WTC11 (cell line): ENCODE measurements around the gene TMPRSS3. TPM values are rescaled to one million over a fixed set of nuclear protein-coding genes. Genes with fewer than 3 reads are reported as not detected.
A peak's percentile ranks its signal among the peaks of the same experiment; 100 is the strongest.

Experiments
- ATAC-seq: fragments of 200-7000 bp; cut with Tn5 transposase; 2 replicates; pipeline ENCODE4 v1.10.0; 2021; ENCODE audit warnings: mild to moderate bottlenecking, moderate library complexity
- Bru-seq: library from RNA; stranded (reverse); fragments of 400-500 nt; gene quantifications from one replicate; lab custom pipeline; 2021; lab: Mats Ljungman, UMichigan
- CTCF ChIA-PET: fragments of 300-600 bp; sonication (Branson Sonifier 250); formaldehyde crosslinking; loops from one replicate; lab custom pipeline; 2021; ENCODE audit warnings: antibody characterized with exemption; lab: Charles Lee
- POLR2A ChIA-PET: fragments of 350-600 bp; sonication (Branson Sonifier 250); formaldehyde crosslinking; loops from one replicate; lab custom pipeline; 2021; ENCODE audit warnings: antibody characterized with exemption; lab: Charles Lee
- DNase-seq: peaks from one replicate; pipeline ENCODE4 v3.0.0; 2021; ENCODE audit warnings: low spot score
- H3K27ac Mint-ChIP-seq: 2 replicates; pipeline ENCODE4 v1.8.0; 2021; ENCODE audit warnings: mixed read lengths
- H3K27me3 Mint-ChIP-seq: 2 replicates; pipeline ENCODE4 v1.8.0; 2021; ENCODE audit warnings: low read depth, mild to moderate bottlenecking, moderate library complexity, mixed read lengths
- H3K36me3 Mint-ChIP-seq: 2 replicates; pipeline ENCODE4 v1.8.0; 2021; ENCODE audit warnings: mixed read lengths
- H3K4me1 Mint-ChIP-seq: 2 replicates; pipeline ENCODE4 v1.8.0; 2022; ENCODE audit warnings: mixed read lengths
- H3K4me3 Mint-ChIP-seq: 2 replicates; pipeline ENCODE4 v1.8.0; 2021; ENCODE audit warnings: mild to moderate bottlenecking, moderate library complexity, mixed read lengths
- H3K9me3 Mint-ChIP-seq: 2 replicates; pipeline ENCODE4 v1.8.0; 2021; ENCODE audit warnings: mixed read lengths
- ELF4 ChIP-seq: sonication (generic); formaldehyde crosslinking; IDR thresholded peaks from 2 replicates; pipeline ENCODE4 v1.8.1; 2022; ENCODE audit warnings: low read depth, mild to moderate bottlenecking, moderate library complexity, missing genetic modification reagents
- ETV6 ChIP-seq: sonication (generic); formaldehyde crosslinking; IDR thresholded peaks from 2 replicates; pipeline ENCODE4 v1.8.1; 2022; ENCODE audit warnings: mild to moderate bottlenecking, missing genetic modification reagents
- FOXP1 ChIP-seq: sonication (generic); formaldehyde crosslinking; IDR thresholded peaks from 2 replicates; pipeline ENCODE4 v1.8.0; 2022; ENCODE audit warnings: missing genetic modification reagents, mild to moderate bottlenecking, moderate library complexity, borderline replicate concordance
- NFYB ChIP-seq: sonication (generic); formaldehyde crosslinking; conservative IDR thresholded peaks from 2 replicates; pipeline ENCODE4 v1.8.0; 2022; ENCODE audit warnings: low read depth, missing genetic modification reagents
- RELA ChIP-seq: sonication (generic); formaldehyde crosslinking; IDR thresholded peaks from 2 replicates; pipeline ENCODE4 v1.8.1; 2022; ENCODE audit warnings: missing genetic modification reagents, mild to moderate bottlenecking, borderline replicate concordance
- SMAD4 ChIP-seq: sonication (generic); formaldehyde crosslinking; IDR thresholded peaks from 2 replicates; pipeline ENCODE4 v1.8.0; 2022; ENCODE audit warnings: mild to moderate bottlenecking, missing genetic modification reagents
- ZBTB21 ChIP-seq: sonication (generic); formaldehyde crosslinking; IDR thresholded peaks from 2 replicates; pipeline ENCODE4 v1.8.1; 2023; ENCODE audit warnings: mild to moderate bottlenecking, missing genetic modification reagents, borderline replicate concordance
- long read RNA-seq, 3 experiments: library from RNA in 1 of 3; library from capped mRNA in 1 of 3; library from polyadenylated mRNA in 1 of 3; unstranded in 2 of 3; stranded (forward) in 1 of 3; transcript quantifications; one replicate each; pipeline ENCODE4 v2.0.0, GENCODE V29; 2021
- total RNA-seq: library from RNA; stranded (reverse); gene quantifications from 3 replicates; pipeline ENCODE4 v1.2.3, GENCODE V29; 2021
- TF ChIP-seq, protein P1 (sequence below): sonication (generic); formaldehyde crosslinking; IDR thresholded peaks from 2 replicates; pipeline ENCODE4 v1.8.0; 2022; ENCODE audit warnings: mild to moderate bottlenecking, missing genetic modification reagents
- TF ChIP-seq, protein P2 (sequence below): sonication (generic); formaldehyde crosslinking; IDR thresholded peaks from 2 replicates; pipeline ENCODE4 v1.8.1; 2023; ENCODE audit warnings: mild to moderate bottlenecking, missing genetic modification reagents, moderate library complexity
- TF ChIP-seq, protein P3 (sequence below): sonication (generic); formaldehyde crosslinking; IDR thresholded peaks from 2 replicates; pipeline ENCODE4 v1.8.0; 2022; ENCODE audit warnings: missing genetic modification reagents
- TF ChIP-seq, protein P4 (sequence below): sonication (generic); formaldehyde crosslinking; IDR thresholded peaks from 2 replicates; pipeline ENCODE4 v1.8.1; 2022; ENCODE audit warnings: low read depth, missing genetic modification reagents, borderline replicate concordance
- TF ChIP-seq, protein P5 (sequence below): fragments of 200-600 bp; IDR thresholded peaks from 2 replicates; pipeline ENCODE4 v1.8.0; 2022; ENCODE audit warnings: antibody characterized with exemption
- TF ChIP-seq, protein P6 (sequence below): fragments of 250-450 bp; sonication (Bioruptor Pico); IDR thresholded peaks from 2 replicates; pipeline ENCODE4 v1.9.0; 2021; ENCODE audit warnings: mild to moderate bottlenecking
- TF ChIP-seq, protein P7 (sequence below): sonication (generic); formaldehyde crosslinking; IDR thresholded peaks from 2 replicates; pipeline ENCODE4 v1.8.1; 2022; ENCODE audit warnings: mild to moderate bottlenecking, moderate library complexity, missing genetic modification reagents

The TMPRSS3 gene
- total RNA-seq (0.25 to 0.39 TPM (median 0.27 TPM) in 3 replicates), Bru-seq, nascent RNA (percentile 7 among the genes with signal in this experiment)
- long read RNA-seq, experiment 1: 0 reads
- long read RNA-seq, experiment 2: 0 reads
- long read RNA-seq, experiment 3: 0 reads

DNA sequence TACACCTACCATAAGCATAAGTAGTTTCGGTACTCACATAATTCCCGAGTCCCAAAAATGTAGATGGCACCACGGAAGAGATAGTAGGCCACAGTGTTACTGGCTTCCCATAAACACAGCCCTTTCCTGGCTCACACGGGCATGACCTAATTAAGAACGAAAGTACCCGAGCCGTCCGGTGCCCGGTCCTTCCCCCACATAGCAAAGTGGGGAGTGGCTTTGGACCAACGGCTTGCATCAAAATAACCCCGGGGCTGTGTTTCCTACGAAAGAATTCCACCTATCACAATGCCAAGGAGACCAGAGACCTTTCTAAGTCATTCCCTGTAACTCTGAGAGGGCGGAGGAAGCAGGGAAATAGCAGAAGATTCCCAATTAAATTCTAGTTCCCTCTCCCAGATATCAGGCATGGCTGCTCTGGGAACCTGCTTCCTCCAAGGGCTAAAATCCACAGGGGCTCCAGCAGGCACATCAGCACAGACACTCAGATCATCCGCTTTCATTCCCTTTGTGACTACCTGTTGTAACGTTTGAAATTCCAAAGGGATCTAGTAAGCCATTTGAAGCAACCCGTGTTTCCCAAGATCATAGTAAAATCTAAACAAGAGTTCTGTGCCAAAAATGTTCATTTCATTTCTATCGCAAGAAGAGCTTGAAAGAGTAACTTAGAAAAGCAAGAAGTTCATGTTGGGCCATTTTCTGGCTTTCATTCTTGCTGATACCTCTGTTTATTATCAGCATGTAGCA is at the start of gene TMPRSS3:
TSS of gene TMPRSS3 (minus strand) at position 148 of the 747 bp plus-strand sequence. CDS start 635 bp downstream, outside the sequence.
- Mint-ChIP-seq H3K27me3 (peaks cover 8% of the 10 kb centered on the region; the same call in 1 of the 2 replicates), H3K9me3 (0 out of 2 replicates have a peak, but pooled peaks cover 2% of the 10 kb centered on the region), H3K36me3 (no peaks in the 10 kb centered on the region), H3K27ac (no peak within 1 kb of the TSS), H3K4me3 (no peak within 1 kb of the TSS), H3K4me1 (no peaks in the 10 kb centered on the region)
- CTCF ChIA-PET: interaction anchor here (1.2 kb wide), 1 partner anchor 16 kb away, joined by 3 read pairs; no protein-coding TSS in a partner anchor
- no peak for DNase-seq
- POLR2A ChIA-PET: no interaction called here
- TF ChIP-seq RELA (CRISPR knock-in tag): no peak
- TF ChIP-seq SMAD4: no peak
- TF ChIP-seq, protein P1, sequence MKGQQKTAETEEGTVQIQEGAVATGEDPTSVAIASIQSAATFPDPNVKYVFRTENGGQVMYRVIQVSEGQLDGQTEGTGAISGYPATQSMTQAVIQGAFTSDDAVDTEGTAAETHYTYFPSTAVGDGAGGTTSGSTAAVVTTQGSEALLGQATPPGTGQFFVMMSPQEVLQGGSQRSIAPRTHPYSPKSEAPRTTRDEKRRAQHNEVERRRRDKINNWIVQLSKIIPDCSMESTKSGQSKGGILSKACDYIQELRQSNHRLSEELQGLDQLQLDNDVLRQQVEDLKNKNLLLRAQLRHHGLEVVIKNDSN (CRISPR knock-in tag): no peak
- no peak for TF ChIP-seq ELF4 (CRISPR knock-in tag)
- TF ChIP-seq, protein P2, sequence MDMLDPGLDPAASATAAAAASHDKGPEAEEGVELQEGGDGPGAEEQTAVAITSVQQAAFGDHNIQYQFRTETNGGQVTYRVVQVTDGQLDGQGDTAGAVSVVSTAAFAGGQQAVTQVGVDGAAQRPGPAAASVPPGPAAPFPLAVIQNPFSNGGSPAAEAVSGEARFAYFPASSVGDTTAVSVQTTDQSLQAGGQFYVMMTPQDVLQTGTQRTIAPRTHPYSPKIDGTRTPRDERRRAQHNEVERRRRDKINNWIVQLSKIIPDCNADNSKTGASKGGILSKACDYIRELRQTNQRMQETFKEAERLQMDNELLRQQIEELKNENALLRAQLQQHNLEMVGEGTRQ: no peak
- TF ChIP-seq, protein P3, sequence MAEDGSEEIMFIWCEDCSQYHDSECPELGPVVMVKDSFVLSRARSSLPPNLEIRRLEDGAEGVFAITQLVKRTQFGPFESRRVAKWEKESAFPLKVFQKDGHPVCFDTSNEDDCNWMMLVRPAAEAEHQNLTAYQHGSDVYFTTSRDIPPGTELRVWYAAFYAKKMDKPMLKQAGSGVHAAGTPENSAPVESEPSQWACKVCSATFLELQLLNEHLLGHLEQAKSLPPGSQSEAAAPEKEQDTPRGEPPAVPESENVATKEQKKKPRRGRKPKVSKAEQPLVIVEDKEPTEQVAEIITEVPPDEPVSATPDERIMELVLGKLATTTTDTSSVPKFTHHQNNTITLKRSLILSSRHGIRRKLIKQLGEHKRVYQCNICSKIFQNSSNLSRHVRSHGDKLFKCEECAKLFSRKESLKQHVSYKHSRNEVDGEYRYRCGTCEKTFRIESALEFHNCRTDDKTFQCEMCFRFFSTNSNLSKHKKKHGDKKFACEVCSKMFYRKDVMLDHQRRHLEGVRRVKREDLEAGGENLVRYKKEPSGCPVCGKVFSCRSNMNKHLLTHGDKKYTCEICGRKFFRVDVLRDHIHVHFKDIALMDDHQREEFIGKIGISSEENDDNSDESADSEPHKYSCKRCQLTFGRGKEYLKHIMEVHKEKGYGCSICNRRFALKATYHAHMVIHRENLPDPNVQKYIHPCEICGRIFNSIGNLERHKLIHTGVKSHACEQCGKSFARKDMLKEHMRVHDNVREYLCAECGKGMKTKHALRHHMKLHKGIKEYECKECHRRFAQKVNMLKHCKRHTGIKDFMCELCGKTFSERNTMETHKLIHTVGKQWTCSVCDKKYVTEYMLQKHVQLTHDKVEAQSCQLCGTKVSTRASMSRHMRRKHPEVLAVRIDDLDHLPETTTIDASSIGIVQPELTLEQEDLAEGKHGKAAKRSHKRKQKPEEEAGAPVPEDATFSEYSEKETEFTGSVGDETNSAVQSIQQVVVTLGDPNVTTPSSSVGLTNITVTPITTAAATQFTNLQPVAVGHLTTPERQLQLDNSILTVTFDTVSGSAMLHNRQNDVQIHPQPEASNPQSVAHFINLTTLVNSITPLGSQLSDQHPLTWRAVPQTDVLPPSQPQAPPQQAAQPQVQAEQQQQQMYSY: no peak
- TF ChIP-seq, protein P4, sequence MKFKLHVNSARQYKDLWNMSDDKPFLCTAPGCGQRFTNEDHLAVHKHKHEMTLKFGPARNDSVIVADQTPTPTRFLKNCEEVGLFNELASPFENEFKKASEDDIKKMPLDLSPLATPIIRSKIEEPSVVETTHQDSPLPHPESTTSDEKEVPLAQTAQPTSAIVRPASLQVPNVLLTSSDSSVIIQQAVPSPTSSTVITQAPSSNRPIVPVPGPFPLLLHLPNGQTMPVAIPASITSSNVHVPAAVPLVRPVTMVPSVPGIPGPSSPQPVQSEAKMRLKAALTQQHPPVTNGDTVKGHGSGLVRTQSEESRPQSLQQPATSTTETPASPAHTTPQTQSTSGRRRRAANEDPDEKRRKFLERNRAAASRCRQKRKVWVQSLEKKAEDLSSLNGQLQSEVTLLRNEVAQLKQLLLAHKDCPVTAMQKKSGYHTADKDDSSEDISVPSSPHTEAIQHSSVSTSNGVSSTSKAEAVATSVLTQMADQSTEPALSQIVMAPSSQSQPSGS (CRISPR knock-in tag): no peak
- no peak for TF ChIP-seq ETV6 (CRISPR knock-in tag)
- no peak for TF ChIP-seq FOXP1 (CRISPR knock-in tag)
- no peak for TF ChIP-seq NFYB (CRISPR knock-in tag)
- TF ChIP-seq, protein P5, sequence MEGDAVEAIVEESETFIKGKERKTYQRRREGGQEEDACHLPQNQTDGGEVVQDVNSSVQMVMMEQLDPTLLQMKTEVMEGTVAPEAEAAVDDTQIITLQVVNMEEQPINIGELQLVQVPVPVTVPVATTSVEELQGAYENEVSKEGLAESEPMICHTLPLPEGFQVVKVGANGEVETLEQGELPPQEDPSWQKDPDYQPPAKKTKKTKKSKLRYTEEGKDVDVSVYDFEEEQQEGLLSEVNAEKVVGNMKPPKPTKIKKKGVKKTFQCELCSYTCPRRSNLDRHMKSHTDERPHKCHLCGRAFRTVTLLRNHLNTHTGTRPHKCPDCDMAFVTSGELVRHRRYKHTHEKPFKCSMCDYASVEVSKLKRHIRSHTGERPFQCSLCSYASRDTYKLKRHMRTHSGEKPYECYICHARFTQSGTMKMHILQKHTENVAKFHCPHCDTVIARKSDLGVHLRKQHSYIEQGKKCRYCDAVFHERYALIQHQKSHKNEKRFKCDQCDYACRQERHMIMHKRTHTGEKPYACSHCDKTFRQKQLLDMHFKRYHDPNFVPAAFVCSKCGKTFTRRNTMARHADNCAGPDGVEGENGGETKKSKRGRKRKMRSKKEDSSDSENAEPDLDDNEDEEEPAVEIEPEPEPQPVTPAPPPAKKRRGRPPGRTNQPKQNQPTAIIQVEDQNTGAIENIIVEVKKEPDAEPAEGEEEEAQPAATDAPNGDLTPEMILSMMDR: no peak
- TF ChIP-seq ZBTB21 (CRISPR knock-in tag): no peak
- TF ChIP-seq, all 79 proteins: peak for 0
- ATAC-seq: no peak

DNA sequence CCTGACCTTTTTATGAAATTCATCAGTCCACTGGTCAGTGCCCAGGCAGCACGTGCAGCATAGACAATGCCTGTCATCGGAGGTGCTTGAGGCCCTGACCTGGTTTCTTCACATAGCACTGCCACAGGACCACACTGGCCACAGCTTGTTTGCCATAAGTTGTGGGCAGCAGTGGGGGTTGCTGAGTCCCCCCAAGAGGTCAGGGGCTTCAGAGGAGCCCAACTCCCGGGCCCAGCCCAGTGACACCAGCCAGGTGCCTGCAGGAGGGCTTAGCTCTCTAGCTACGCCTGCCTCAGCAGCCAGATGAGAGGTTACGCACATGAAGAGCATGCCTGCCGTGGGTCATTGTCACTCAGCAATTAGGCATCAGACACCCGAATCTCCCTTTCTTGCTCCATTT is 49.5 kb upstream of the TMPRSS3 start:
- H3K4me3 Mint-ChIP-seq: no peak overlapping the region
- no peaks in the 10 kb centered on the region; the same call in 1 of the 2 replicates for H3K27me3 Mint-ChIP-seq
- ChIA-PET POLR2A (no interaction called here), CTCF (interaction anchor here (3.0 kb wide), 1 partner anchor 64 kb away, joined by 9 read pairs; no protein-coding TSS in a partner anchor)
- no peak for DNase-seq
- no peak overlapping the region for H3K27ac Mint-ChIP-seq
- TF ChIP-seq, protein P6, sequence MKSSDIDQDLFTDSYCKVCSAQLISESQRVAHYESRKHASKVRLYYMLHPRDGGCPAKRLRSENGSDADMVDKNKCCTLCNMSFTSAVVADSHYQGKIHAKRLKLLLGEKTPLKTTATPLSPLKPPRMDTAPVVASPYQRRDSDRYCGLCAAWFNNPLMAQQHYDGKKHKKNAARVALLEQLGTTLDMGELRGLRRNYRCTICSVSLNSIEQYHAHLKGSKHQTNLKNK: no peak
- no peak for TF ChIP-seq SMAD4
- TF ChIP-seq, protein P7, sequence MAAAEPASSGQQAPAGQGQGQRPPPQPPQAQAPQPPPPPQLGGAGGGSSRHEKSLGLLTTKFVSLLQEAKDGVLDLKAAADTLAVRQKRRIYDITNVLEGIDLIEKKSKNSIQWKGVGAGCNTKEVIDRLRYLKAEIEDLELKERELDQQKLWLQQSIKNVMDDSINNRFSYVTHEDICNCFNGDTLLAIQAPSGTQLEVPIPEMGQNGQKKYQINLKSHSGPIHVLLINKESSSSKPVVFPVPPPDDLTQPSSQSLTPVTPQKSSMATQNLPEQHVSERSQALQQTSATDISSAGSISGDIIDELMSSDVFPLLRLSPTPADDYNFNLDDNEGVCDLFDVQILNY: no peak
- no peak for TF ChIP-seq RELA (CRISPR knock-in tag)
- no peak for TF ChIP-seq ELF4 (CRISPR knock-in tag)
- no peaks in the 10 kb centered on the region for H3K36me3 Mint-ChIP-seq
- no peaks in the 10 kb centered on the region for H3K9me3 Mint-ChIP-seq
- H3K4me1 Mint-ChIP-seq: peaks cover 6% of the 10 kb centered on the region
- ATAC-seq: no peak
